Parathyroid adenoma (tissue), 2 donors: ENCODE results near the gene ATP5PF.

Source experiments
- H2AFZ ChIP-seq: fragments of 300-600 bp; sonication (generic); one replicate; pipeline ENCODE4 v1.7.0; 2017; ENCODE audit warnings: antibody characterized with exemption, mild to moderate bottlenecking
- H3K27ac ChIP-seq: fragments of 300-600 bp; sonication (generic); one replicate; pipeline ENCODE4 v1.7.0; 2017
- H3K27me3 ChIP-seq: fragments of 300-600 bp; sonication (generic); one replicate; pipeline ENCODE4 v1.7.0; 2017; ENCODE audit warnings: low read length; ENCODE audit not compliant: control insufficient read depth, insufficient read depth
- H3K36me3 ChIP-seq: fragments of 300-600 bp; sonication (generic); one replicate; pipeline ENCODE4 v1.7.0; 2017; ENCODE audit warnings: low read length; ENCODE audit not compliant: control insufficient read depth, insufficient read depth
- H3K4me1 ChIP-seq: fragments of 300-600 bp; sonication (generic); one replicate; pipeline ENCODE4 v1.7.0; 2017; ENCODE audit warnings: control low read depth
- H3K4me2 ChIP-seq: fragments of 300-600 bp; sonication (generic); one replicate; pipeline ENCODE4 v1.7.0; 2017; ENCODE audit warnings: low read length
- H3K4me3 ChIP-seq: fragments of 300-600 bp; sonication (generic); one replicate; pipeline ENCODE4 v1.7.0; 2017; ENCODE audit warnings: low read depth, low read length
- H3K79me2 ChIP-seq: fragments of 300-600 bp; sonication (generic); one replicate; pipeline ENCODE4 v1.7.0; 2017; ENCODE audit warnings: control low read depth
- H3K9ac ChIP-seq: fragments of 300-600 bp; sonication (generic); one replicate; pipeline ENCODE4 v1.7.0; 2017; ENCODE audit warnings: mild to moderate bottlenecking
- H3K9me3 ChIP-seq: fragments of 300-600 bp; sonication (generic); one replicate; pipeline ENCODE4 v1.7.0; 2017; ENCODE audit warnings: low read length; ENCODE audit not compliant: control insufficient read depth
- TF ChIP-seq, protein P1 (sequence below): fragments of 300-600 bp; sonication (generic); IDR thresholded peaks from one replicate; pipeline ENCODE4 v1.7.0; 2017; ENCODE audit warnings: antibody characterized with exemption, mild to moderate bottlenecking
- donor health status: primary hyperparathyroidism.

Gene ATP5PF

GRCh38 chr21:25742900-25743299, 8.2 kb upstream of the ATP5PF start:
- H3K27me3 ChIP-seq = no peaks in the 10 kb centered on the region
- no peak overlapping the region for H3K4me2 ChIP-seq
- no peaks in the 10 kb centered on the region for H3K4me1 ChIP-seq
- no peak overlapping the region for H3K27ac ChIP-seq
- no peak overlapping the region for H3K9ac ChIP-seq
- no peak overlapping the region for H3K4me3 ChIP-seq
- H3K36me3 ChIP-seq = no peaks in the 10 kb centered on the region
- H2AFZ ChIP-seq = no peak overlapping the region
- TF ChIP-seq, protein P1, sequence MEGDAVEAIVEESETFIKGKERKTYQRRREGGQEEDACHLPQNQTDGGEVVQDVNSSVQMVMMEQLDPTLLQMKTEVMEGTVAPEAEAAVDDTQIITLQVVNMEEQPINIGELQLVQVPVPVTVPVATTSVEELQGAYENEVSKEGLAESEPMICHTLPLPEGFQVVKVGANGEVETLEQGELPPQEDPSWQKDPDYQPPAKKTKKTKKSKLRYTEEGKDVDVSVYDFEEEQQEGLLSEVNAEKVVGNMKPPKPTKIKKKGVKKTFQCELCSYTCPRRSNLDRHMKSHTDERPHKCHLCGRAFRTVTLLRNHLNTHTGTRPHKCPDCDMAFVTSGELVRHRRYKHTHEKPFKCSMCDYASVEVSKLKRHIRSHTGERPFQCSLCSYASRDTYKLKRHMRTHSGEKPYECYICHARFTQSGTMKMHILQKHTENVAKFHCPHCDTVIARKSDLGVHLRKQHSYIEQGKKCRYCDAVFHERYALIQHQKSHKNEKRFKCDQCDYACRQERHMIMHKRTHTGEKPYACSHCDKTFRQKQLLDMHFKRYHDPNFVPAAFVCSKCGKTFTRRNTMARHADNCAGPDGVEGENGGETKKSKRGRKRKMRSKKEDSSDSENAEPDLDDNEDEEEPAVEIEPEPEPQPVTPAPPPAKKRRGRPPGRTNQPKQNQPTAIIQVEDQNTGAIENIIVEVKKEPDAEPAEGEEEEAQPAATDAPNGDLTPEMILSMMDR = no peak
- no peaks in the 10 kb centered on the region for H3K9me3 ChIP-seq
- H3K79me2 ChIP-seq = peaks cover 7% of the 10 kb centered on the region

- H3K4me2 ChIP-seq = no peak overlapping the region
- no peak overlapping the region for H3K27ac ChIP-seq
- no peaks in the 10 kb centered on the region for H3K27me3 ChIP-seq
- H3K79me2 ChIP-seq = peaks cover 7% of the 10 kb centered on the region
- H3K9me3 ChIP-seq = no peaks in the 10 kb centered on the region
- H3K36me3 ChIP-seq = no peaks in the 10 kb centered on the region
- H3K4me3 ChIP-seq = peak overlapping the region; percentile 76
- H3K9ac ChIP-seq = no peak overlapping the region
- no peaks in the 10 kb centered on the region for H3K4me1 ChIP-seq
- H2AFZ ChIP-seq = no peak overlapping the region
- TF ChIP-seq, protein P1 = no peak
Observed at GRCh38 chr21:25737421-25737820, 2.7 kb upstream of the ATP5PF start.

GRCh38 chr21:25735646-25736597, 1.2 kb upstream of the ATP5PF start:
- Histone ChIP-seq H3K9me3 (no peaks in the 10 kb centered on the region), H3K4me1 (no peaks in the 10 kb centered on the region), H3K4me3 (peak overlapping the region; percentile 76), H3K27me3 (no peaks in the 10 kb centered on the region), H3K79me2 (peaks cover 15% of the 10 kb centered on the region), H3K4me2 (peak overlapping the region; percentile 68), H3K27ac (peak overlapping the region; percentile 100), H2AFZ (peak overlapping the region; percentile 97), H3K36me3 (no peaks in the 10 kb centered on the region), H3K9ac (peak overlapping the region; percentile 89)
- TF ChIP-seq, protein P1 = no peak

DNA sequence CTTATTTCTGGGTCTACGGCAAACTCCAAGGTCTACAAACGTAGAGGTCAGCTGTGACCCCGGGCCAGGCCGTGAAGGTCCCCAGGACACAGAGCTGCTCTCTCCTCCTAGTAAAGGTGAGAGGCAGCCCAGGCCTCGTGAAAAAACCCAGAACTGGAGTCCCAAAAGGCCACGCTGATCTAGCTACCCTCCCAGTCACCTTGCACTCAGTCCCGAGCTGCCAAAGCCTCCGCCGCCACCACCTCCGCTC, 125 bp downstream of the ATP5PF start:
- Histone ChIP-seq H3K27ac (peak overlapping the region; percentile 100), H3K79me2 (peaks cover 19% of the 10 kb centered on the region), H2AFZ (peak overlapping the region; percentile 97), H3K4me1 (no peaks in the 10 kb centered on the region), H3K4me2 (peak overlapping the region; percentile 50), H3K9me3 (no peaks in the 10 kb centered on the region), H3K9ac (no peak overlapping the region), H3K36me3 (no peaks in the 10 kb centered on the region), H3K4me3 (peak overlapping the region; percentile 76), H3K27me3 (no peaks in the 10 kb centered on the region)
- TF ChIP-seq, protein P1 = no peak
